Keratinocyte (primary cell): ENCODE data around the gene TOM1L2. TPM values are rescaled to one million over a fixed set of nuclear protein-coding genes. Genes with fewer than 3 reads are reported as not detected.

Source experiments
- DNase-seq: peaks from one replicate; pipeline ENCODE4 v3.0.0-alpha.2; 2011; ENCODE audit warnings: low read depth, missing footprints, low spot score
- FAIRE-seq: peaks from 2 replicates; lab custom pipeline; 2011; peaks lifted over from hg19 to GRCh38; lab: Jason Lieb, UNC
- H2AFZ ChIP-seq: 2 replicates; pipeline ENCODE4 v1.6.0; 2012; ENCODE audit warnings: low read length, control low read depth, inconsistent platforms; ENCODE audit not compliant: control insufficient read depth
- H3K27ac ChIP-seq: 2 replicates; pipeline ENCODE4 v1.5.1; 2011; ENCODE audit warnings: low read length; ENCODE audit not compliant: control insufficient read depth, insufficient read depth
- H3K27me3 ChIP-seq: 3 replicates; pipeline ENCODE4 v1.6.0; 2011; ENCODE audit warnings: low read length; ENCODE audit not compliant: control insufficient read depth, insufficient read depth; ENCODE audit errors: extremely low read depth
- H3K36me3 ChIP-seq, 2 experiments: 2 replicates in 1 of 2; 3 replicates in 1 of 2; pipeline ENCODE4 v1.5.1; 2011; ENCODE audit warnings: low read length in 2 of 2, mild to moderate bottlenecking in 1 of 2; ENCODE audit not compliant: control insufficient read depth in 2 of 2, insufficient read depth in 2 of 2; ENCODE audit errors: extremely low read depth in 1 of 2
- H3K4me1 ChIP-seq: 3 replicates; pipeline ENCODE4 v1.5.1; 2011; ENCODE audit warnings: low read length; ENCODE audit not compliant: control insufficient read depth, insufficient read depth; ENCODE audit errors: extremely low read depth
- H3K4me2 ChIP-seq: 3 replicates; pipeline ENCODE4 v1.6.0; 2011; ENCODE audit warnings: low read depth, low read length; ENCODE audit not compliant: control insufficient read depth, insufficient read depth; ENCODE audit errors: extremely low read depth
- H3K4me3 ChIP-seq, 3 experiments: fragments of 200-600 bp in 1 of 3; sonication (generic) in 1 of 3; 2 replicates in 2 of 3; 3 replicates in 1 of 3; pipeline ENCODE4 v1.5.1; 2011 to 2016; ENCODE audit warnings: low read length in 3 of 3, mild to moderate bottlenecking in 3 of 3, control low read depth in 2 of 3, inconsistent platforms in 1 of 3, low read depth in 1 of 3, mixed read lengths in 1 of 3, mixed run types in 1 of 3, moderate library complexity in 1 of 3; ENCODE audit not compliant: control insufficient read depth in 2 of 3, insufficient read depth in 2 of 3; ENCODE audit errors: extremely low read depth in 1 of 3
- H3K79me2 ChIP-seq: 2 replicates; pipeline ENCODE4 v1.6.0; 2012; ENCODE audit warnings: low read length; ENCODE audit not compliant: control insufficient read depth, insufficient read depth
- H3K9ac ChIP-seq: 3 replicates; pipeline ENCODE4 v1.6.0; 2011; ENCODE audit warnings: low read length; ENCODE audit not compliant: control insufficient read depth, insufficient read depth; ENCODE audit errors: extremely low read depth
- H3K9me1 ChIP-seq: 3 replicates; pipeline ENCODE4 v1.6.0; 2011; ENCODE audit warnings: low read length; ENCODE audit not compliant: control insufficient read depth, insufficient read depth; ENCODE audit errors: extremely low read depth
- H3K9me3 ChIP-seq: 2 replicates; pipeline ENCODE4 v1.5.1; 2012; ENCODE audit warnings: low read depth, low read length; ENCODE audit not compliant: control insufficient read depth
- H4K20me1 ChIP-seq: 3 replicates; pipeline ENCODE4 v1.6.0; 2011; ENCODE audit warnings: low read length; ENCODE audit not compliant: control insufficient read depth, insufficient read depth; ENCODE audit errors: extremely low read depth
- CTCF ChIP-seq, 3 experiments: IDR thresholded peaks in 1 of 3; conservative IDR thresholded peaks in 1 of 3; optimal IDR thresholded peaks in 1 of 3; 2 replicates in 2 of 3; 3 replicates in 1 of 3; pipeline versions ENCODE3 to v1.5.1; 2011; ENCODE audit warnings: low read length in 3 of 3, mild to moderate bottlenecking in 3 of 3, moderate library complexity in 2 of 3, control low read depth in 1 of 3, inconsistent platforms in 1 of 3; ENCODE audit not compliant: insufficient read depth in 2 of 3; ENCODE audit errors: extremely low read depth in 1 of 3
- EZH2 ChIP-seq: IDR thresholded peaks from one replicate; pipeline ENCODE4 v1.6.1; 2012; ENCODE audit warnings: inconsistent platforms, mild to moderate bottlenecking, low read length, moderate library complexity
- dilution Hi-C: fragments of 300-500 bp; cut with MboI; formaldehyde crosslinking; loops from one replicate; pipeline ENCODE4 v1.7.0; 2020; ENCODE audit warnings: low sequenced_read_pairs; ENCODE audit not compliant: extremely low pct_ligation_motif_present
- polyA plus RNA-seq, 5 experiments: library from polyadenylated mRNA; depleted of rRNA in 3 of 5; stranded (reverse) in 3 of 5; stranded (forward) in 1 of 5; unstranded in 1 of 5; fragments of >200 nt; gene quantifications; 1 replicate in 1 of 5; 2 replicates in 3 of 5; 3 replicates in 1 of 5; pipeline versions ENCODE4 v1.2.1 to v1.2.3, GENCODE V29; 2011 to 2012; ENCODE audit warnings: missing spikeins in 2 of 5, low read depth in 1 of 5, low replicate concordance in 1 of 5

Gene TOM1L2
- polyA plus RNA-seq, 1 donor (not counting 4 experiments of a cell fraction or from before 2014, with no cell fraction given): 36.3 TPM

GRCh38 chr17:17822616-17823015 lies 149.6 kb downstream of the TOM1L2 start:
- Histone ChIP-seq H3K4me3 (peak overlapping the region; percentile 51 to 78 (median 74)), H2AFZ (no peak overlapping the region), H3K9me1 (peaks cover 4% of the 10 kb centered on the region), H3K79me2 (peaks cover 65% of the 10 kb centered on the region), H3K9ac (peak overlapping the region; percentile 69), H3K36me3 (peaks cover 26 to 28% of the 10 kb centered on the region in 2 experiments), H3K27ac (peak overlapping the region; percentile 55), H3K27me3 (no peaks in the 10 kb centered on the region), H4K20me1 (peaks cover 26% of the 10 kb centered on the region), H3K9me3 (no peaks in the 10 kb centered on the region), H3K4me2 (peak overlapping the region; percentile 89), H3K4me1 (peaks cover 71% of the 10 kb centered on the region)
- dilution Hi-C loops: no loop called here
- TF ChIP-seq EZH2 (no peak), CTCF (optimal IDR thresholded peaks at IDR 0.05 in 1 of 3, IDR thresholded peaks at IDR 0.05 in 1 of 3, conservative IDR thresholded peaks at IDR 0.05 in 1 of 3; ENCODE audit: extremely low read depth in 1 of 3, insufficient read depth in 2 of 3, low read length in 3 of 3) (no peak)
- FAIRE-seq: no peak
- DNase-seq: no peak

- DNase-seq (no peak), FAIRE-seq (no peak)
- Histone ChIP-seq H2AFZ (no peak overlapping the region), H3K9me1 (peaks cover 4% of the 10 kb centered on the region), H3K27ac (peak overlapping the region; percentile 55), H3K4me2 (peak overlapping the region; percentile 89), H3K9ac (peak overlapping the region; percentile 69), H3K36me3 (peaks cover 29 to 31% of the 10 kb centered on the region in 2 experiments), H3K4me1 (peaks cover 68% of the 10 kb centered on the region), H3K27me3 (no peaks in the 10 kb centered on the region), H3K4me3 (peak overlapping the region; percentile 51 to 78 (median 74)), H3K9me3 (no peaks in the 10 kb centered on the region), H3K79me2 (peaks cover 61% of the 10 kb centered on the region), H4K20me1 (peaks cover 26% of the 10 kb centered on the region)
- no peak for TF ChIP-seq EZH2
- dilution Hi-C loops: no loop called here
Measured at GRCh38 chr17:17822189-17822588, 150.0 kb downstream of the TOM1L2 start.
